Stomach smooth muscle (tissue), 2 donors: Measurements from ENCODE around the gene SLC9A8.

Experiments used
- H3K27ac ChIP-seq: one replicate; pipeline ENCODE4 v1.7.0; 2013; ENCODE audit warnings: mild to moderate bottlenecking, low read length, inconsistent platforms
- H3K27me3 ChIP-seq, 2 donors: one replicate each; pipeline ENCODE4 v1.7.0; 2013; ENCODE audit warnings: low read length in 2 of 2; ENCODE audit not compliant: insufficient read depth in 2 of 2, control insufficient read depth in 1 of 2
- H3K36me3 ChIP-seq, 2 donors: one replicate each; pipeline ENCODE4 v1.7.0; 2013; ENCODE audit warnings: low read length in 2 of 2; ENCODE audit not compliant: control insufficient read depth in 2 of 2, insufficient read depth in 2 of 2
- H3K4me1 ChIP-seq: one replicate; pipeline ENCODE4 v1.7.0; 2013; ENCODE audit warnings: low read length; ENCODE audit not compliant: control insufficient read depth, insufficient read depth
- H3K4me3 ChIP-seq, 2 donors: one replicate each; pipeline ENCODE4 v1.7.0; 2013; ENCODE audit warnings: low read length in 2 of 2
- H3K9ac ChIP-seq, 2 donors: one replicate each; pipeline ENCODE4 v1.7.0; 2013; ENCODE audit warnings: low read length in 2 of 2, mild to moderate bottlenecking in 1 of 2
- H3K9me3 ChIP-seq, 2 donors: one replicate each; pipeline ENCODE4 v1.7.0; 2013; ENCODE audit warnings: low read length in 2 of 2; ENCODE audit not compliant: control insufficient read depth in 2 of 2
- donor health status: healthy.
- donor health status: Pancreatic carcinoma.

Gene SLC9A8

DNA sequence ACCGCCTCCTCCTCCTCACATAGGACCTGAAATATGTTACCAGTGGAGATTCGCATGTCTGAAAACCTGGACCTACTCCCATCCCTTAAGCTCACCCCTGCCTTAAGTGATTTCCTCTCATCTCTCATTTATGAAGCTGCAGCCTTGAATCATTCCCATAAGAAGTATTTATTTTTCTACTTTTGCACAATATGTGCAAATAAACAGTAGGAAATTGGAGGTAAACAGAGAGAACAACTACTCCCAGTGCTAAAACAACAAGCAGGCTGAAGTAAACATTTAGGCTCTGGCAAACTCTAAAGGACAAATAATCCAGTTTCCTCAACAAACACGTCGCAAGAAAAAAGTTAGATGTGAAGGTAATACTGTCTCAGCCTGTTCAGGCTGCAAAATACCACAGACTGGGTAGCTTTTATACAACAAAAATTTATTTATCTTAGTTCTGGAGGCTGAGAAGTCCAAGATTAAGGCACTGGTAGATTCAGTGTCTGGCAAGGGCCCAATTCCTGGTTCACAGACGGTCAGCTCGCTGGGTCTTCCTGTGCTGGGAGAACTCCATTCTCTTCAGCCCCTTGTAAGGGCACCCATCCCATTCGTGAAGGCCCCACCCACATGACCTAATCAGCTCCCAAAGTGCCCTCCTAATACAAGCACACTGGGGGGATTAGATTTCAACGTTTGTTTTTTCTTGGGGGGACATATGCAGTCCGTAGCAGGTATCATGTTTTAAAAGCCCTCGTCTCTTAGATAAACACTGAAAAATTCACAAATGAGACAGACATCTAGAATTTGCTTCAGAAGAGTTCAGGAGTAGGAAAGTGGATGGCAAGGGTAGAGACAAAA lies 87.1 kb downstream of the SLC9A8 start:
- Histone ChIP-seq H3K4me1 (peaks cover 12% of the 10 kb centered on the region), H3K36me3 (peaks cover 10 to 11% of the 10 kb centered on the region in 2 donors), H3K9me3 (no peaks in the 10 kb centered on the region), H3K27me3 (no peaks in the 10 kb centered on the region), H3K4me3 (no peak overlapping the region), H3K27ac (peak overlapping the region; percentile 31), H3K9ac (no peak overlapping the region)

DNA sequence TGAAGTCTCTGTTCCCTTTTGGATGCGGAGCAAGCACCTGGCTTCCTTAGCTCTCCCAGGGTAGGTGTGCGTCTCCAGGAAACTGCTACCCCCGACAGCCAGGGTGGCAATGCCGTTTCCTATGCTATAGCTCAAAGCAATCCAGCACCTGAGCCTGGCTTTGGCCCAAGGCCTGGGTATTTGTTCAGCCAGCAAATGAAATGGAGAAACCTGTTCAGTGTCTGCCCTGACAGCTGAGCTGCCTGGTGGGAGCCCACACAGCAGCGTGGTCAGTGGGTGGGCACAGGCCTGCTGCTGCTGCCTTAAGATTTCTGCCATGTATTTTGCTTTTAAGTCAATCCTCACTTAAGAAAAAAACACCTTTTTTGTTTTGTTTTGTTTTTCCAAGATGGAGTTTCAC lies 89.0 kb downstream of the SLC9A8 start:
- Histone ChIP-seq H3K27ac (peak overlapping the region; percentile 46), H3K36me3 (peaks cover 23 to 28% of the 10 kb centered on the region in 2 donors), H3K9me3 (no peaks in the 10 kb centered on the region), H3K27me3 (no peaks in the 10 kb centered on the region), H3K4me3 (peak overlapping the region; percentile 15 to 20), H3K9ac (no peak overlapping the region), H3K4me1 (peaks cover 12% of the 10 kb centered on the region)

DNA sequence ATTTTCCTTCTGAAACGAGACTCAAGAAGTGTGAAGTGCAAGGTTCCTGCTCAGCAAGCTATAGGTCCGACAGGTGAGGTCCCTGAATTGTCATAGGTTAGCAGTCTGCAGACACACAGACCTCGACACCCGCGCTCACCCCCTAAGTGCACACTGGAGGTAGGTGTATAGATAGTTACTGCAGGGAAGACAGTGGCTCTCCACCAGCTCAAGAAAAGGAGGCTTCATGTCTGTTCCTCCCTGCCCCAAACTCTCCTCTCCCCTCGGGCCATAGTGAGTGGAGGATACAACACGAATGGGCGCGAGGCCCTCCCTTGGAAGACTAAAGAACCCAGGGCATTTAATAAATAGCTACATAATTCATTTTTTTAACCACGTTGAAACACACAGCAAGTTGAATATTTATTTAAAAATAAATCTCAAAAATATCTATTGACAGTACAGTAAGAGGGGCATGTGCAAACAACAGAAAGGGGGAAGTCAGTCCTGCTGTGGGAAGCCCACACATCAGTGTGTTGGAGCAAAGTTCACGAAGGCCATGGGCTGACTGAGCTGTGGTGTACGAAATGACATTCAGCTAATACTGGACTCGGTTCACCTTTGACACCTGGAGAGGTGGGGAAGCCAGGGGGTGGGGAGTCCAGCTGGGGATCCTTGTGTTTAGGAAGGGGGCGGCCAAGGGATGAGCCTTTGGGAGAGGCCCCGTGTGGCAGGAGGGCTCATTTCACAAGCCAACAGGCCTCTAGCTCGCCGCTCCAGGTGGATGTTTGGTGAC lies 92.0 kb downstream of the SLC9A8 start:
- Histone ChIP-seq H3K36me3 (peaks cover 32 to 45% of the 10 kb centered on the region in 2 donors), H3K9me3 (no peaks in the 10 kb centered on the region), H3K27ac (no peak overlapping the region), H3K27me3 (no peaks in the 10 kb centered on the region), H3K9ac (no peak overlapping the region), H3K4me3 (no peak overlapping the region), H3K4me1 (peaks cover 12% of the 10 kb centered on the region)

DNA sequence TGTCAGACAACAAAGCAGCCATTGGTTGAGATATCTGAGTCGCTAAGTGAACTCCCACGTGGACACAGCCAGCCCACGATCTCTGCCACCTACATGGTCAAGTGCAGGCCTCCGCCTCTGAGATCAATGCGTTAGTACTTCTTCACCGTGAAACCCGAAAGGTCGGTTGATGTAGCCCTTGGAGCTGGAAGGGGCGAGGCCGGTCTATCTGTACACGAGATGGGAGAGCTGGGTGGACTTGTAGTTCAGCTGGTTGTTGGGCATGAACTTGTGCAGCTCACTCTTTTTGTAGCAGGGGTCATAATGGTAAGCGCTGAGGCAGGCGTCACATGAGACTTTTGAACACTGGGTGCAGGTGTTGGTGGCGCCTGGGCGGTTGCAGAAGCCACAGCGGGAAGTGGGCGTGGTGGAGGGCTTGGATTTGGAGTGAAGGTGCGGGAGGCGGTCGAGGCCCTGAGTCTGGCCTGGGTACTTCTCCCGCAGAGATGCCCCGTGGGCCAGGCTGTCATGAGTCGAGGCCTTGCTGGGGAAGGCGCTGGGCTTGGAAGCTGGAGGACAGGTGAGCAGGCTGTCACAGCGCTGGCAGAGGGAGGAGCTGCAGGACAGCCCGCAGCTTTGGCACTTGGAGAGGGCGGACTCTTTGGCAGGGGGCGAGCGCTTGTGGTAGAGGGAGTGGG lies 92.9 kb downstream of the SLC9A8 start:
- H3K9ac ChIP-seq = no peak overlapping the region
- peaks cover 14% of the 10 kb centered on the region for H3K4me1 ChIP-seq
- no peak overlapping the region for H3K4me3 ChIP-seq
- no peak overlapping the region for H3K27ac ChIP-seq
- no peaks in the 10 kb centered on the region for H3K9me3 ChIP-seq
- peaks cover 36 to 49% of the 10 kb centered on the region in 2 donors for H3K36me3 ChIP-seq
- H3K27me3 ChIP-seq = no peaks in the 10 kb centered on the region

DNA sequence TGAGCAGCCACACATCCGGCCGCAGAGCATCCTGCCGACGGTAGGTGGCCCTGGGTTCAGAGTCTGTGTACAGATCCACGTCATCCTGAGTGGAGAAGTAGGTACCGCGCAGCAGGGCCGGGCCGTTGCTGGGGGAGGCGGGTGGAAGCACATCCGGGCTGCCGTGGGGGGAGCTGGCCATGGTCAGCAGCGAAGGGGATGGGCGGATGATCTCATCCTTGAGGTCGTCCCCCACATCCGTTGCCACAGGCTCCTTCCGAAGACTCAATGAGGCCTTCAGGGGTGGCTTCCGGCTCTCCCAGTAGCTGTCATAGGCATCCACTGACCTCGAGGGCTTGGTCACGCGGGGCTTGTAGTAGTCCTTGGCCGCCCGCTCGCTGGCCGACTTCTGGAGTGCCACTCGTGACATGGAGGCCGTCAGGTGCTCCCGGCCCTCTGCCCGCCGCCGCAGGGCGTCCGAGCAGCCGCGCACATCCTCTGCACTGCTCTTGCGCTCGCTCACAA lies 93.5 kb downstream of the SLC9A8 start:
- Histone ChIP-seq H3K36me3 (peaks cover 36 to 49% of the 10 kb centered on the region in 2 donors), H3K4me3 (no peak overlapping the region), H3K4me1 (peaks cover 10% of the 10 kb centered on the region), H3K9me3 (no peaks in the 10 kb centered on the region), H3K27ac (no peak overlapping the region), H3K27me3 (no peaks in the 10 kb centered on the region), H3K9ac (no peak overlapping the region)

DNA sequence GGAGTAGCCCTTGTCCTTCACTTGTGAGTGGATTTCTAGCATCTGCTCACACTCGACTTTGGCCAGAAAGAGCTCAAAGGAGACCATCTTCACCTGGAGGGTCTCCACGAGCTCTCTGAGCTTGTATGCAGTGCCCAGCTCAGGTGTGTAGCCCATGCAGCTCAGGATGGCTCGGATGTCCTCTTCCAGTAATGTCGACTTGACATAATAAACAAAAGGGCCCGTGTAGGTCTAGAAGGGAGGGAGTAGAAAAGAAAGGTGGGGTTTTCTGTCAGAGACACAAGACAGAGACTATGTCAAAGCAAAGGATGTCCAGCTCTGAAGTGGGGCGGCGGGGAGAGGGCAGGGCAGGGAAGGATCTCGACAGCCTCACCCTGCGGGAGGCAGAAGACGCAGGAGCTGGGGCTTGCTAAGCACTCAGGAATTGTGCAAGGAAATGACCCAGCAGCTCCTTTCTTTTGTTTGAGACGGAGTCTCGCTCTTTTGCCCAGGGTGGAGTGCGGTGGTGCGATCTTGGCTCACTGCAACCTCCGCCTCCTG lies 94.1 kb downstream of the SLC9A8 start:
- Histone ChIP-seq H3K4me3 (no peak overlapping the region), H3K27me3 (no peaks in the 10 kb centered on the region), H3K27ac (no peak overlapping the region), H3K9me3 (no peaks in the 10 kb centered on the region), H3K9ac (no peak overlapping the region), H3K36me3 (peaks cover 36 to 49% of the 10 kb centered on the region in 2 donors), H3K4me1 (peaks cover 8% of the 10 kb centered on the region)

DNA sequence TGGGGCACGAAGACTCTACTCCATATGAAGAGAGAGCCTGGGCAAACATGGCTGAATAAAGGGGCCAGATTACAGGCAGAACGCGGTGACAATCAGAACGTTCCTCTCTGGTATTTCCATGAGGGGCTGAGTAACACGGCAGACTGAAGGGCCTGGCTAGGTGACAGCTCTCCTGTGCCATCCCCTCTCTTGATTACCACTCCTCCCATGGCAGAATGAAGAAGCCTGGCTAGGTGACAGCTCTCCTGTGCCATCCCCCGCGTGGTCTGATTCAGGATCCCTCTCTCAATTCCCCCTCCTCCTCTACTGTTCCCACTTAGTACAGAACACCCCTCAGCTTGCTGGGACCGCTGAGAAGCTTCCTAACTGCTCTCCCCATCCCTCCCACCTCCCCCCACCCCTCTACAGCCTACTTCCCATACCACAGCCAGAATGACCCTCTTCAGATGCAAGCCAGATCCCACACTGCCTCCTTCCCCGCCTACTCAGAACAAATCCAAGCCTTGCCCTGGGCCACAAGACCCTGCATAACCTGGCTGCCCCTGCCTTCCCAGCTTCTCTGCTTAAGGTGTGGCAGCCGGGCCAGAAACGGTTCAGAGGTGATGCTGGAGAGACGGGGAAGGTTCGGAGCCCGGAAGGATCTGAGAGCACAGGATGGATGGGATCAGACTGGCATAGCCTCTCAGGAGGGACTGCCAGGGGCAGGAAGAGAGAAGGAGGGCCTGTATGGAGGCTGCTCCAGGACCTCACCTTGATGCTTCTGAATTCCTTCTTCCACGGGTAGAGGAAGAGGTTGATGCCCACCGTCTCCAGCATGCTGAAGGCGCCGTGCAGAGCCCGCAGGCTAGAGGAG lies 95.0 kb downstream of the SLC9A8 start:
- Histone ChIP-seq H3K4me3 (no peak overlapping the region), H3K27ac (no peak overlapping the region), H3K9me3 (no peaks in the 10 kb centered on the region), H3K9ac (no peak overlapping the region), H3K4me1 (peaks cover 9% of the 10 kb centered on the region), H3K27me3 (no peaks in the 10 kb centered on the region), H3K36me3 (peaks cover 36 to 49% of the 10 kb centered on the region in 2 donors)

DNA sequence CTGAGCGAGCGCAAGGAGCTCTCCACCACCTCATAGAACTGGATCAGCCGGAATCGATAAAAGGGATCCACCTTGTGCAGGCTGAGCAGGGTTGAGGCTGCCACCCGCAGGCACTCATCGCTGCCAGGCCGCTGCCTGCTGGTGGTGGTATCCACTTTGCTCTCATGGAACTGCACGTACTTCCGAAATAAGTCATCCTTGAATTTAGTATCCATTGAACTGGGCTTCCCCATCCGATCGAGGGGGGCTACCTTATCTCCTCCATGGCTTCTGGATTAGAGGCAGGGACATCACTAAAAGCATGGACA lies 95.6 kb downstream of the SLC9A8 start:
- Histone ChIP-seq H3K9ac (no peak overlapping the region), H3K27me3 (no peaks in the 10 kb centered on the region), H3K4me1 (peaks cover 13% of the 10 kb centered on the region), H3K9me3 (no peaks in the 10 kb centered on the region), H3K27ac (no peak overlapping the region), H3K4me3 (no peak overlapping the region), H3K36me3 (peaks cover 36 to 49% of the 10 kb centered on the region in 2 donors)

DNA sequence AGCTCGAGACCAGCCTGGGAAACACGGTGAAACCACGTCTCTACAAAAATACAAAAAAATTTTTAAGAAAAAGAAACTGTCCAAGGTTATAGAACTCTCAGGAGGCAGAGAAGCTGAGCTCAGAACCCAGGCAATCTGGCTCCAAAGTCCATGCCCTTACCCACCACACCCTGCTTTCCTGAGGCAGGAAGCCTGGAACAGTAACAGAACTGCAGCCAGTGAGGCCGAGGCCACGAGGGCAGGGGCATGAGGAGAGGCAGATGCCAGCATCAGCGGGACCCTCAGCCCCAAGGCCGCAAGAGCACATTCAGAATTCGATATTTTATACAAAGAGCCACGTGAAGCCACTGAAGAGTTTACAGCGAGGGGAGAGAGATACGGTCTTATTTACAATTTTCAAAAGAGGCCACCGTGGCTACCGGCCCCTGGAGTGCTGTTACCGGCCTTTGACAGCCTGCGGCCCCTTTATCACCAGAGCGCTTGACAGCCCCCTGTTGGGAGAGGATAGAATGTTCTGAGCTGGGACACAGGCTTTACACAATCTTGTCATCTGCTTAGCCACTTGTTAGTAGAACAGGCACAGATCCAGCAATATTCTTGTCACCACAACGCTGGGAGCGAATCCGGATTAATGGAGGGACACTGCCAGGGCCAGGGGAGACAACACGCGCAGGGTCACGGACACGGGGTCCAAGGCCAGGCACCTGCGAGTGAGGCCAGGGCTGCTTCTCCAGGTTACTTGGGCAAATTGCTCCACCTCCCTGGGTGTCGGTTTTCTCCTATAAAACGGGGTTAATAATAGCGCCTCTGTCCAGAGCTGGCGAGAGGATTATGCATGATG lies 97.1 kb downstream of the SLC9A8 start:
- Histone ChIP-seq H3K9ac (no peak overlapping the region), H3K9me3 (no peaks in the 10 kb centered on the region), H3K27me3 (no peaks in the 10 kb centered on the region), H3K27ac (peak overlapping the region; percentile 11), H3K36me3 (peaks cover 26 to 38% of the 10 kb centered on the region in 2 donors), H3K4me3 (no peak overlapping the region), H3K4me1 (peaks cover 28% of the 10 kb centered on the region)
